ENCODE measurements around the gene GIMAP2.

The GIMAP2 gene

GRCh38 chr7:150732786-150733481, 47.4 kb downstream of the GIMAP2 start:
- no peak for DNase-seq
- no peak overlapping the region for H3K27ac ChIP-seq
- in situ Hi-C loops (cut with HindIII; ENCODE audit: low pct_ligation_motif_present, low sequenced_read_pairs), result no loop called here
- TF ChIP-seq CTCF (IDR thresholded peaks at IDR 0.05; ENCODE audit: low read depth, low read length, missing control alignments), result no peak
- no peaks in the 10 kb centered on the region for H3K27me3 ChIP-seq (replicated peaks)
- no peak overlapping the region for H3K4me3 ChIP-seq (ENCODE audit: low read depth, low read length)
- H3K36me3 ChIP-seq (replicated peaks), result no peaks in the 10 kb centered on the region

DNA sequence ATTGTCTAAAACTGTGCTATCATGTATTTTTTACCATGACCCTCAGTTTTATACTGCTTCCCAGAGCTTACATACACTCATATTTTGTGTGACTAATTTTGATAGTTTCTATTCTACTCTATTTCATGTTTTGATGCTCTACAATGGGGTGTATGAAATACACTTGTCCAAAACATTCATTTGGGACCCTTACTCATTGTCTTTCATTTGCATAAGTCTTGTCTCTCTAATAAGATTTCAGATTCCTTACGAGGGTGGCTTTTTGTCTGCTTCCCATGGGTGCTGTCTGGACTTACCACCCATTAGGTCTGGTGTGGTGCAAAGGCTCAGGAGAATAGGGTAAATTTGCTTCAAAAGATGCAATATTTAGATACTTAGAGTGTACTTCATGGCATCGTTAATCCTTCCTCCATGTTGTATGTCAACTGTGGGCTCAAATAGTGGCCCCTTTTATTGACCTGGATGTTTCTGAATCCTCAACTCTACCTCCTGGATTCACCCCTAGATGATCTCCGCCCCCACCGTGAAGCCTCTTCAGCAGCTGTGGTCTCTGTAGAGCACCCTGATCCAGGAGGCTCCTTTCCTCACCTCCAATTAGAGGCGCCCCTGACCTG, 48.1 kb downstream of the GIMAP2 start:
- Histone ChIP-seq H3K4me3 (ENCODE audit: low read depth, low read length) (no peak overlapping the region), H3K27ac (no peak overlapping the region), H3K36me3 (replicated peaks) (no peaks in the 10 kb centered on the region), H3K27me3 (replicated peaks) (no peaks in the 10 kb centered on the region)
- in situ Hi-C loops (cut with HindIII; ENCODE audit: low pct_ligation_motif_present, low sequenced_read_pairs), result no loop called here
- no peak for TF ChIP-seq CTCF (IDR thresholded peaks at IDR 0.05; ENCODE audit: low read depth, low read length, missing control alignments)
- DNase-seq, result no peak

GRCh38 chr7:150734254-150734653, 48.7 kb downstream of the GIMAP2 start:
- no peak overlapping the region for H3K4me3 ChIP-seq (ENCODE audit: low read depth, low read length)
- H3K27ac ChIP-seq, result no peak overlapping the region
- H3K36me3 ChIP-seq (replicated peaks), result no peaks in the 10 kb centered on the region
- DNase-seq, result no peak
- no peaks in the 10 kb centered on the region for H3K27me3 ChIP-seq (replicated peaks)
- in situ Hi-C loops (cut with HindIII; ENCODE audit: low pct_ligation_motif_present, low sequenced_read_pairs), result no loop called here
- TF ChIP-seq CTCF (IDR thresholded peaks at IDR 0.05; ENCODE audit: low read depth, low read length, missing control alignments), result no peak

DNA sequence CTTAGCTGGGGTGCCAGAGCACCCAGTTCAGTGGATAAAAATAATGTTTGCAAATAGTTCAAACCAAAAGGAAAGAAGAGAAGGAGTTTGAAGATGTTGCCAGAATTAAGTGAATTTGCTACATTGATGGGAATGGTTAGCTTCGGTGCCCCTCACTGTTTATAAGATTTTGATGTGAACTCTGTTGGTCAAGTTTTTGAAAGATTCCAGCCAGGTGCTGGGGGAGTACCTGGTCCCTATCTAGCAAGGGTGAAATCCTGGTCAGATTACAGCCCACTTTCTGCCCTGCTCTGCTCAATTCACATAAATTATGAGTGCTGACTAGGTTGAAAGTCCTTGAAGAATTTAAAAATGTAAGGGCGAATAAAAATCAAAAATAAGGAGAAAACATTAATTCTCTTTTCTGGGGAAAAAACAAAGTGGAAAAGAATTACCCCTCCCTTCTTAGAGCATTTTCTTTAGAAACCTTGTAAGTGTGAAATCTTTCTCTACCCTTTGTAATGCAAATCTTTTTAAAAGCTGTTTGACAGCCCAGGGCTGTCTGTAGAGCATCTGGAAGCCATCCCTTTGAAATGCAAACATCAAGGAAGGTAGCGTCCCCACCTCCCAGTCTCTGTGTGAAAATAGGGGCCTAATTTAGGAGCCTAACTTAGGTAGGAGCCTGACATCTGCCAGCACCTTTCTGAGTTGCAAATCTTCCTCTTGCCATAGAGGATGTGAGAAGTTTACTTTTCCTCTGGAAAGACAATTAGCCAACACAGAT, 50.3 kb downstream of the GIMAP2 start:
- Histone ChIP-seq H3K4me3 (ENCODE audit: low read depth, low read length) (no peak overlapping the region), H3K27ac (no peak overlapping the region)
- DNase-seq, result no peak

DNA sequence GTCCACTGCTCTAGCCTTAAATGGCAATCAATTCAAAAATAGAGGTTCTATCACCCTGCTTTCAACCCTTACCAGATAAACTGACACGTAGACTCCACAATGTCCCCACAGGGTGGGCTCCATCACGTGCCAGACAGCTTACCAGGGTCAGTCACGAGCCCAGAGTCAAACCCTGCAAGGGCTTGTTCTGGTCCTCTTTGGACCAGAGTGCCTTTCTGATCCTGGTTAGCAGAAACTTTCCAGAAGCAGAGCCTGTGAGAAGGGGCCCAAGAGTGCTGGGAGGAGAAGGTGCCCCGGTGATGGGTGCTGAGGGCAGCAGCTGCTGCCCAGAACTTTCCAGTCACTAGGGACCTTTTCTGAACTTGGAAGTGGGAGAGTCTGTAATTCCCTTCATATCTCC, 51.4 kb downstream of the GIMAP2 start:
- Histone ChIP-seq H3K27me3 (replicated peaks) (no peaks in the 10 kb centered on the region), H3K27ac (no peak overlapping the region), H3K4me3 (ENCODE audit: low read depth, low read length) (no peak overlapping the region), H3K36me3 (replicated peaks) (no peaks in the 10 kb centered on the region)
- no peak for DNase-seq
- in situ Hi-C loops (cut with HindIII; ENCODE audit: low pct_ligation_motif_present, low sequenced_read_pairs), result no loop called here
- no peak for TF ChIP-seq CTCF (IDR thresholded peaks at IDR 0.05; ENCODE audit: low read depth, low read length, missing control alignments)

More for the DNA sequence above, 50.3 kb downstream of the GIMAP2 start:
- in situ Hi-C loops (cut with HindIII; ENCODE audit: low pct_ligation_motif_present, low sequenced_read_pairs), result no loop called here
- H3K36me3 ChIP-seq (replicated peaks), result no peaks in the 10 kb centered on the region
- H3K27me3 ChIP-seq (replicated peaks), result no peaks in the 10 kb centered on the region
- no peak for TF ChIP-seq CTCF (IDR thresholded peaks at IDR 0.05; ENCODE audit: low read depth, low read length, missing control alignments)

Measured in brain microvascular endothelial cell (primary cell).